ENCODE measurements around the gene CA10. TPM values are rescaled to one million over a fixed set of nuclear protein-coding genes. Genes with fewer than 3 reads are reported as not detected.

The CA10 gene
- 6.2 and 7.1 TPM in 2 replicates for polyA plus RNA-seq
- polyA minus RNA-seq, result 8.3 and 10.0 TPM in 2 replicates

DNA sequence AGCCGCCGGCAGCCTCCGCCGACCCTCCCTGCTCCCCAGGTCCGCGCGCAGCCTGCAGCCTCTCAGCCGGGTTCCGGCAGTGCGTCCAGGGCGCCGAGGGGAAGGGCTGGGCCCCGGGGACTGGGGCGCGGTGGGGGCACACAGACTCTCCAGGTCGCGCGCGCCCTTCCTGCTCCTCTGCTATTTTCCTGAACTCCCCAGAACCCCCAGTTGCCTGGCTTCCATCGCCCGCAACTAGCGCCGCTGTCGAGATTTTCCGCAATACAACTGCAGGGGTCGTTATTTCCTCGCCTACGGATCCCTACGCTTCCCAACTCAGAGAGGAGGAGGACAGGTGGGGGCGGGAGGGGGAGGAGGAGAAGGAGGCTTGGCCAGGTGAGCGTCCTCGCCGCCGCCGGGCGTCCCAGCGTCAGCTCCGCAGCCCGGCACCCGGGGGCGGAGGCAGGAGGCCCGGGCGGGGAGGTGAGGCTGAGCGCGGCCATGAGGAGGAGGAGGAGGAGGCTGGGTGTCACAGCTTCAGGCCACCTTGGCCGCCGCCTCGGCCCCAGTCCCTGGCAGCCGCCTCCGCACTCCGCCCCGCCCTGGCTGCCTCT lies at the start of gene CA10:
TSS of gene CA10 (minus strand) at position 265 of the 593 bp plus-strand sequence.
- Histone ChIP-seq H3K9ac (ENCODE audit: low read length) (peak within 1 kb of the TSS; percentile 56), H3K9me3 (ENCODE audit: low read length) (no peaks in the 10 kb centered on the region), H3K4me3 (ENCODE audit: low read length) (peak within 1 kb of the TSS; percentile 84), H3F3A (ENCODE audit: insufficient read depth, low read length, poor library complexity, severe bottlenecking) (no peaks in the 10 kb centered on the region), H3K27me3 (ENCODE audit: insufficient read depth, low read depth, low read length) (peaks cover 91% of the 10 kb centered on the region), H3K4me2 (ENCODE audit: low read length) (peak within 1 kb of the TSS; percentile 76), H2AFZ (ENCODE audit: low read depth, low read length) (peak within 1 kb of the TSS; percentile 51), H3K9me2 (ENCODE audit: insufficient read depth, low read length) (no peaks in the 10 kb centered on the region), H3K36me3 (ENCODE audit: insufficient read depth, low read length) (no peaks in the 10 kb centered on the region), H4K20me1 (ENCODE audit: insufficient read depth) (no peaks in the 10 kb centered on the region), H3K79me2 (replicated peaks; ENCODE audit: insufficient read depth, low read length) (no peaks in the 10 kb centered on the region), H3K27ac (ENCODE audit: low read length) (no peak within 1 kb of the TSS)
- TF ChIP-seq, protein P1, sequence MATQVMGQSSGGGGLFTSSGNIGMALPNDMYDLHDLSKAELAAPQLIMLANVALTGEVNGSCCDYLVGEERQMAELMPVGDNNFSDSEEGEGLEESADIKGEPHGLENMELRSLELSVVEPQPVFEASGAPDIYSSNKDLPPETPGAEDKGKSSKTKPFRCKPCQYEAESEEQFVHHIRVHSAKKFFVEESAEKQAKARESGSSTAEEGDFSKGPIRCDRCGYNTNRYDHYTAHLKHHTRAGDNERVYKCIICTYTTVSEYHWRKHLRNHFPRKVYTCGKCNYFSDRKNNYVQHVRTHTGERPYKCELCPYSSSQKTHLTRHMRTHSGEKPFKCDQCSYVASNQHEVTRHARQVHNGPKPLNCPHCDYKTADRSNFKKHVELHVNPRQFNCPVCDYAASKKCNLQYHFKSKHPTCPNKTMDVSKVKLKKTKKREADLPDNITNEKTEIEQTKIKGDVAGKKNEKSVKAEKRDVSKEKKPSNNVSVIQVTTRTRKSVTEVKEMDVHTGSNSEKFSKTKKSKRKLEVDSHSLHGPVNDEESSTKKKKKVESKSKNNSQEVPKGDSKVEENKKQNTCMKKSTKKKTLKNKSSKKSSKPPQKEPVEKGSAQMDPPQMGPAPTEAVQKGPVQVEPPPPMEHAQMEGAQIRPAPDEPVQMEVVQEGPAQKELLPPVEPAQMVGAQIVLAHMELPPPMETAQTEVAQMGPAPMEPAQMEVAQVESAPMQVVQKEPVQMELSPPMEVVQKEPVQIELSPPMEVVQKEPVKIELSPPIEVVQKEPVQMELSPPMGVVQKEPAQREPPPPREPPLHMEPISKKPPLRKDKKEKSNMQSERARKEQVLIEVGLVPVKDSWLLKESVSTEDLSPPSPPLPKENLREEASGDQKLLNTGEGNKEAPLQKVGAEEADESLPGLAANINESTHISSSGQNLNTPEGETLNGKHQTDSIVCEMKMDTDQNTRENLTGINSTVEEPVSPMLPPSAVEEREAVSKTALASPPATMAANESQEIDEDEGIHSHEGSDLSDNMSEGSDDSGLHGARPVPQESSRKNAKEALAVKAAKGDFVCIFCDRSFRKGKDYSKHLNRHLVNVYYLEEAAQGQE (IDR thresholded peaks at IDR 0.05; ENCODE audit: borderline replicate concordance), result no peak
- TF ChIP-seq SMC3 (conservative IDR thresholded peaks at IDR 0.05; ENCODE audit: poor library complexity) (peak; percentile 70), MXI1 (conservative IDR thresholded peaks at IDR 0.05; ENCODE audit: poor library complexity, severe bottlenecking) (no peak), EZH2 (IDR thresholded peaks at IDR 0.05; ENCODE audit: borderline replicate concordance, insufficient read depth, low read length, poor library complexity, severe bottlenecking) (no peak), POLR2AphosphoS5 (IDR thresholded peaks at IDR 0.05) (no peak), RAD21 (conservative IDR thresholded peaks at IDR 0.05) (peak; percentile 79), TAF1 (IDR thresholded peaks at IDR 0.05; ENCODE audit: low read depth) (no peak), EP300 (conservative IDR thresholded peaks at IDR 0.05; ENCODE audit: poor library complexity, severe bottlenecking) (no peak)
- TF ChIP-seq, protein P2, sequence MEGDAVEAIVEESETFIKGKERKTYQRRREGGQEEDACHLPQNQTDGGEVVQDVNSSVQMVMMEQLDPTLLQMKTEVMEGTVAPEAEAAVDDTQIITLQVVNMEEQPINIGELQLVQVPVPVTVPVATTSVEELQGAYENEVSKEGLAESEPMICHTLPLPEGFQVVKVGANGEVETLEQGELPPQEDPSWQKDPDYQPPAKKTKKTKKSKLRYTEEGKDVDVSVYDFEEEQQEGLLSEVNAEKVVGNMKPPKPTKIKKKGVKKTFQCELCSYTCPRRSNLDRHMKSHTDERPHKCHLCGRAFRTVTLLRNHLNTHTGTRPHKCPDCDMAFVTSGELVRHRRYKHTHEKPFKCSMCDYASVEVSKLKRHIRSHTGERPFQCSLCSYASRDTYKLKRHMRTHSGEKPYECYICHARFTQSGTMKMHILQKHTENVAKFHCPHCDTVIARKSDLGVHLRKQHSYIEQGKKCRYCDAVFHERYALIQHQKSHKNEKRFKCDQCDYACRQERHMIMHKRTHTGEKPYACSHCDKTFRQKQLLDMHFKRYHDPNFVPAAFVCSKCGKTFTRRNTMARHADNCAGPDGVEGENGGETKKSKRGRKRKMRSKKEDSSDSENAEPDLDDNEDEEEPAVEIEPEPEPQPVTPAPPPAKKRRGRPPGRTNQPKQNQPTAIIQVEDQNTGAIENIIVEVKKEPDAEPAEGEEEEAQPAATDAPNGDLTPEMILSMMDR (IDR thresholded peaks at IDR 0.05; ENCODE audit: poor library complexity, severe bottlenecking), result peak; percentile 76

DNA sequence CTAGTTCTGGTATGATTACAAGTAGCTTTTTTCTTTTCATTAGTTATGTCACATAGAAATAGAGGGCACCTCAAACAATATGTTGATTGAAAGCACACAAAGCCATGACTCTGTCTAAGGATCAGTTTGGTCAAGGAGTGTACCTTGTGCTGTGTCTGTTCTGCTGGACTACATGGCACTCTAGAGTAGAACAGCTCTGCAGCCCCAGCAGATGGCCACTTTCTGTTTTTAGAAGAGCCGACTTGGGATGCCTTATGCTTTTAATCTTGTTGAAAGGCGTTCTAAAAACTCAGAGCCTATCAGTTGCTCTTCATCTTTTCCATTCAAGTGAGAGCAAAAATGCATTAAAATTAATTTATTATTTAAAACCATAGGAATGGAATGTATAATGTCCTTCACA lies 49.3 kb upstream of the CA10 start:
- H3K4me3 ChIP-seq (ENCODE audit: low read length), result no peak overlapping the region
- no peaks in the 10 kb centered on the region for H3K79me2 ChIP-seq (replicated peaks; ENCODE audit: insufficient read depth, low read length)
- no peak overlapping the region for H3K4me2 ChIP-seq (ENCODE audit: low read length)
- H3K9ac ChIP-seq (ENCODE audit: low read length), result no peak overlapping the region
- no peak overlapping the region for H3K27ac ChIP-seq (ENCODE audit: low read length)
- no peaks in the 10 kb centered on the region for H3K9me2 ChIP-seq (ENCODE audit: insufficient read depth, low read length)
- H3K36me3 ChIP-seq (ENCODE audit: insufficient read depth, low read length), result no peaks in the 10 kb centered on the region
- no peak overlapping the region for H2AFZ ChIP-seq (ENCODE audit: low read depth, low read length)
- H4K20me1 ChIP-seq (ENCODE audit: insufficient read depth), result no peaks in the 10 kb centered on the region
- H3K9me3 ChIP-seq (ENCODE audit: low read length), result no peaks in the 10 kb centered on the region
- no peaks in the 10 kb centered on the region for H3F3A ChIP-seq (ENCODE audit: insufficient read depth, low read length, poor library complexity, severe bottlenecking)
- no peaks in the 10 kb centered on the region for H3K27me3 ChIP-seq (ENCODE audit: insufficient read depth, low read depth, low read length)
- TF ChIP-seq, protein P1 (IDR thresholded peaks at IDR 0.05; ENCODE audit: borderline replicate concordance), result no peak
- TF ChIP-seq MXI1 (conservative IDR thresholded peaks at IDR 0.05; ENCODE audit: poor library complexity, severe bottlenecking), result no peak
- TF ChIP-seq EP300 (conservative IDR thresholded peaks at IDR 0.05; ENCODE audit: poor library complexity, severe bottlenecking), result no peak
- no peak for TF ChIP-seq RAD21 (conservative IDR thresholded peaks at IDR 0.05)
- TF ChIP-seq, protein P2 (IDR thresholded peaks at IDR 0.05; ENCODE audit: poor library complexity, severe bottlenecking), result no peak
- no peak for TF ChIP-seq POLR2AphosphoS5 (IDR thresholded peaks at IDR 0.05)
- TF ChIP-seq EZH2 (IDR thresholded peaks at IDR 0.05; ENCODE audit: borderline replicate concordance, insufficient read depth, low read length, poor library complexity, severe bottlenecking), result no peak
- no peak for TF ChIP-seq TAF1 (IDR thresholded peaks at IDR 0.05; ENCODE audit: low read depth)
- no peak for TF ChIP-seq SMC3 (conservative IDR thresholded peaks at IDR 0.05; ENCODE audit: poor library complexity)
